Hepatocyte (in vitro differentiated cells): Measurements from ENCODE around the gene PAQR5.

Experiments used
- CTCF ChIP-seq: fragments of 200-600 bp; sonication (generic); IDR thresholded peaks from 2 replicates; pipeline ENCODE4 v1.5.1; 2016; ENCODE audit warnings: antibody characterized with exemption, mild to moderate bottlenecking; ENCODE audit not compliant: poor library complexity
- EZH2 ChIP-seq: fragments of 200-600 bp; sonication (generic); IDR thresholded peaks from 2 replicates; pipeline ENCODE4 v1.6.1; 2016; ENCODE audit warnings: antibody characterized with exemption, mild to moderate bottlenecking, borderline replicate concordance
- EZH2phosphoT487 ChIP-seq: fragments of 200-600 bp; sonication (generic); IDR thresholded peaks from one replicate; pipeline ENCODE4 v1.6.1; 2018; ENCODE audit warnings: antibody characterized with exemption, mild to moderate bottlenecking, low read depth, moderate library complexity; ENCODE audit not compliant: unreplicated experiment, severe bottlenecking

GRCh38 chr15:69439623-69440022, 140.9 kb downstream of the PAQR5 start:
- no peak for TF ChIP-seq CTCF
- no peak for TF ChIP-seq EZH2
- no peak for TF ChIP-seq EZH2phosphoT487
